Hepatocyte (in vitro differentiated cells): ENCODE measurements around the gene BRD4. TPM values are rescaled to one million over a fixed set of nuclear protein-coding genes. Genes with fewer than 3 reads are reported as not detected.
A peak's percentile ranks its signal among the peaks of the same experiment; 100 is the strongest.

Source experiments
- DNase-seq: peaks from one replicate; pipeline ENCODE4 v3.0.0-alpha.2; 2016; ENCODE audit warnings: low spot score
- H2AFZ ChIP-seq: fragments of 200-600 bp; sonication (generic); 2 replicates; pipeline ENCODE4 v1.6.0; 2016; ENCODE audit warnings: antibody characterized with exemption, mild to moderate bottlenecking
- H3K27ac ChIP-seq: fragments of 200-600 bp; sonication (generic); 2 replicates; pipeline ENCODE4 v1.5.1; 2016; ENCODE audit warnings: mild to moderate bottlenecking
- H3K27me3 ChIP-seq: fragments of 200-600 bp; sonication (generic); 2 replicates; pipeline ENCODE4 v1.6.1; 2016
- H3K36me3 ChIP-seq: fragments of 200-600 bp; sonication (generic); replicated peaks from 2 replicates; pipeline ENCODE4 v1.5.1; 2016; ENCODE audit warnings: low read depth; ENCODE audit not compliant: insufficient read depth
- H3K4me1 ChIP-seq: fragments of 200-600 bp; sonication (generic); 2 replicates; pipeline ENCODE4 v1.5.1; 2016; ENCODE audit warnings: mild to moderate bottlenecking, moderate library complexity; ENCODE audit not compliant: insufficient read depth
- H3K4me2 ChIP-seq: fragments of 200-600 bp; sonication (generic); 2 replicates; pipeline ENCODE4 v1.6.0; 2016
- H3K4me3 ChIP-seq: fragments of 200-600 bp; sonication (generic); 2 replicates; pipeline ENCODE4 v1.5.1; 2016; ENCODE audit warnings: mild to moderate bottlenecking
- H3K79me2 ChIP-seq: fragments of 200-600 bp; sonication (generic); 2 replicates; pipeline ENCODE4 v1.6.0; 2017; ENCODE audit warnings: mild to moderate bottlenecking
- H3K9me2 ChIP-seq: fragments of 200-600 bp; sonication (generic); replicated peaks from 2 replicates; pipeline ENCODE4 v1.6.0; 2017; ENCODE audit warnings: mild to moderate bottlenecking; ENCODE audit not compliant: insufficient read depth
- H3K9me3 ChIP-seq: fragments of 200-600 bp; sonication (generic); 2 replicates; pipeline ENCODE4 v1.5.1; 2016; ENCODE audit warnings: low read depth, mild to moderate bottlenecking
- H4K20me1 ChIP-seq: fragments of 200-600 bp; sonication (generic); 2 replicates; pipeline ENCODE4 v1.6.0; 2016; ENCODE audit warnings: mild to moderate bottlenecking; ENCODE audit not compliant: insufficient read depth, poor library complexity, severe bottlenecking
- EZH2 ChIP-seq: fragments of 200-600 bp; sonication (generic); IDR thresholded peaks from 2 replicates; pipeline ENCODE4 v1.6.1; 2016; ENCODE audit warnings: antibody characterized with exemption, mild to moderate bottlenecking, borderline replicate concordance
- EZH2phosphoT487 ChIP-seq: fragments of 200-600 bp; sonication (generic); IDR thresholded peaks from one replicate; pipeline ENCODE4 v1.6.1; 2018; ENCODE audit warnings: antibody characterized with exemption, mild to moderate bottlenecking, low read depth, moderate library complexity; ENCODE audit not compliant: unreplicated experiment, severe bottlenecking
- WGBS: methylation state at CpG from one replicate; pipeline ENCODE4 v1.1.6; 2016; ENCODE audit warnings: low lambda C conversion rate; ENCODE audit errors: missing lambda C conversion rate; 5-methylcytosine and 5-hydroxymethylcytosine counted together
- polyA plus RNA-seq: library from polyadenylated mRNA; unstranded; fragments of >200 nt; fragmentation: Nextera tagmentation; extraction: Ambion mirVana; gene quantifications from 2 replicates; pipeline ENCODE4 v1.2.1, GENCODE V29; 2016
- total RNA-seq: library from RNA; depleted of rRNA; stranded (reverse); fragments of >200 nt; gene quantifications from 2 replicates; pipeline ENCODE4 v1.2.3, GENCODE V29; 2014
- TF ChIP-seq, protein P1 (sequence below): fragments of 200-600 bp; sonication (generic); IDR thresholded peaks from 2 replicates; pipeline ENCODE4 v1.5.1; 2016; ENCODE audit warnings: antibody characterized with exemption, mild to moderate bottlenecking; ENCODE audit not compliant: poor library complexity

Gene BRD4
- total and polyA plus RNA-seq, 2 experiments from 2014 or later, result 18.0 to 88.4 TPM

DNA sequence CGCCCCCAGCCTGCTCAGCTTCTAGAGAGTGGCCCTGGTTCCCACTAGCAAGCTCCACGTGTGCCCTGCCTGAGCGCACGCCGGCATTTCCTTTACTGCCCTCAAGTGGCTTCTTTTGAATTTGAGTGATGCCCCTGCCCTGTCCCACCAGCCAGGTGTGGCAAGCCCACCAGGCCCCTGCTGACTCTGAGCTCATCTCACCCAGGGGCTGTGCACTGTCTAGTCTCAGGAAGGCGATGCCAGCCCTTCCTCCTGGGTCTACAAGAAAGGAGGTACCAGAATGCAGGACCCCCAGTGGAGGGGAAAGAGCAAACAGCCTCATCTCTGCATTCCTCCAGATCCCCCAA is 82.8 kb downstream of the BRD4 start:
- Histone ChIP-seq H3K4me1 (peaks cover 49% of the 10 kb centered on the region), H3K4me2 (no peak overlapping the region), H4K20me1 (peaks cover 67% of the 10 kb centered on the region), H3K9me3 (no peaks in the 10 kb centered on the region), H3K9me2 (no peaks in the 10 kb centered on the region), H3K36me3 (no peaks in the 10 kb centered on the region), H3K4me3 (no peak overlapping the region), H2AFZ (no peak overlapping the region), H3K79me2 (peaks cover 80% of the 10 kb centered on the region), H3K27ac (peak overlapping the region; percentile 80), H3K27me3 (no peaks in the 10 kb centered on the region)
- DNase-seq, result no peak
- TF ChIP-seq EZH2phosphoT487, result no peak
- TF ChIP-seq EZH2, result no peak
- TF ChIP-seq, protein P1, sequence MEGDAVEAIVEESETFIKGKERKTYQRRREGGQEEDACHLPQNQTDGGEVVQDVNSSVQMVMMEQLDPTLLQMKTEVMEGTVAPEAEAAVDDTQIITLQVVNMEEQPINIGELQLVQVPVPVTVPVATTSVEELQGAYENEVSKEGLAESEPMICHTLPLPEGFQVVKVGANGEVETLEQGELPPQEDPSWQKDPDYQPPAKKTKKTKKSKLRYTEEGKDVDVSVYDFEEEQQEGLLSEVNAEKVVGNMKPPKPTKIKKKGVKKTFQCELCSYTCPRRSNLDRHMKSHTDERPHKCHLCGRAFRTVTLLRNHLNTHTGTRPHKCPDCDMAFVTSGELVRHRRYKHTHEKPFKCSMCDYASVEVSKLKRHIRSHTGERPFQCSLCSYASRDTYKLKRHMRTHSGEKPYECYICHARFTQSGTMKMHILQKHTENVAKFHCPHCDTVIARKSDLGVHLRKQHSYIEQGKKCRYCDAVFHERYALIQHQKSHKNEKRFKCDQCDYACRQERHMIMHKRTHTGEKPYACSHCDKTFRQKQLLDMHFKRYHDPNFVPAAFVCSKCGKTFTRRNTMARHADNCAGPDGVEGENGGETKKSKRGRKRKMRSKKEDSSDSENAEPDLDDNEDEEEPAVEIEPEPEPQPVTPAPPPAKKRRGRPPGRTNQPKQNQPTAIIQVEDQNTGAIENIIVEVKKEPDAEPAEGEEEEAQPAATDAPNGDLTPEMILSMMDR, result no peak
- 87% methylated on average over 6 of the region's 6 CpGs for WGBS

DNA sequence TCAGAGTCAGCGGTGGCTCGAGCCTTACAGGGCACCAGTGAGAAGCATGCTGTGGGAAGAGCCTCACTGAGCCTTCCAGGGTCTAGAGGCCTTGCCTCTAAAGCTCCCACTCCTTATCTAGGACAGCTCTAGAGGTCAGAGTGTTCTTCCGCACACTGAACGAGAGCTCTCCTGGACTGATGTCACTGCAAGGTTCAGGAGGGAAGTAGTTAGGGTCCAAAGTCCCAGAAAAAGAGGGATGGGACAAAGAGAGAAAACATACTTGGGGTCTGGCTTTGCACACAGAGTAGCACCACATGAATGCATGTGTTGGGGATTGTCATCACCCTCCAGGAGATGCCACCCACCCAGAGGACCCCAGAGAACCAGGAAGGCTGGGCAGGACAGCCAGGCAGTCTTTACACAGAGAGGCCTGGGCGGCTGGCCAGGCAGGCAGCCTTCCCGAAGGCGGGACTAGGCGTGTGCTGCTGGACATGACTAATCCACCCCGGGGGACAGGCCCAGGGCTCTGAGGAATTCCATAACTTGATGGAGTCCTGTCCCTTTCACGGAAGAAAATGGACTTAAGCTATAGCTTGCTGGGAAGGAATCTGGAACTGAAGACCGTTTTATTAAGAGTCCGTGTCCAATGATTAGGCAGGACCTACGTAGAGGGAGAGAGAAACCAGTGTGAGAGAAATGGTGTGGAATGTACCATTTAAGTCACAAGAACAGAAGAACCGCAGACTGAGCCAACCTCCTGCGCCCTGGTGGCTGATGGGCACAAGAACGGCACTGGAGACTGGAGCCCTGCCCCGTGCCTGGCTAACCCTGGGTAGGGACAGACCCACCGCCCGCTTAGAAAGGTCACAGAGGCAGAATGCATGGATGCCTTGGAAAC is 83.5 kb downstream of the BRD4 start:
- Histone ChIP-seq H3K4me3 (no peak overlapping the region), H3K4me1 (peaks cover 49% of the 10 kb centered on the region), H3K36me3 (no peaks in the 10 kb centered on the region), H3K79me2 (peaks cover 77% of the 10 kb centered on the region), H3K4me2 (no peak overlapping the region), H4K20me1 (peaks cover 65% of the 10 kb centered on the region), H3K9me2 (no peaks in the 10 kb centered on the region), H3K9me3 (no peaks in the 10 kb centered on the region), H2AFZ (no peak overlapping the region), H3K27me3 (no peaks in the 10 kb centered on the region), H3K27ac (peak overlapping the region; percentile 80)
- WGBS, result 74% methylated on average over 19 of the region's 19 CpGs
- peak; percentile 69 for DNase-seq
- TF ChIP-seq EZH2phosphoT487, result no peak
- TF ChIP-seq EZH2, result no peak
- TF ChIP-seq, protein P1, result no peak

DNA sequence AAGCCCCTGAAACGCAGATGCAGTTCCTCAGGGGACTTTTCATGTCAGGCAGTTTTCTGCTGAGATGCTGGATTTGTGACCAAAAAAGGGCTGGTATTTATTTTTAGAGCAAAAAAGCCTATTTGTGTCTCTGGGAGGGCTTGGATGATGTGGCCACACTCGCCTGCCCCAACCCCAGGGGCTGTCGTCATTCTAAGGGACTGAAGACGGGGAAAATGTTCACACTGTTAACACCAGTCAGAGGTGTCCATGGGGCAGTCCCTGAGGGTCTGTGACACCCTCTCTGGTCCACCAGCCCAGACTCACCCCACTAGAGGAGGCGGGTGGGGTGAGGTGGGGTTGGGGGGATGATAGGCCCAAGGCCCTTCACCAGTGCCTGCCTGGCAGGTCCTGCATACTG is 84.2 kb downstream of the BRD4 start:
- peaks cover 49% of the 10 kb centered on the region for H3K4me1 ChIP-seq
- H3K36me3 ChIP-seq, result no peaks in the 10 kb centered on the region
- peak overlapping the region; percentile 80 for H3K27ac ChIP-seq
- H3K4me3 ChIP-seq, result no peak overlapping the region
- TF ChIP-seq, protein P1, result no peak
- no peak for TF ChIP-seq EZH2phosphoT487
- no peak for TF ChIP-seq EZH2
- no peak for DNase-seq
- H3K27me3 ChIP-seq, result no peaks in the 10 kb centered on the region
- 93% methylated on average over 5 of the region's 5 CpGs for WGBS
- no peaks in the 10 kb centered on the region for H3K9me2 ChIP-seq
- peaks cover 61% of the 10 kb centered on the region for H4K20me1 ChIP-seq
- peak overlapping the region; percentile 51 for H3K4me2 ChIP-seq
- peaks cover 74% of the 10 kb centered on the region for H3K79me2 ChIP-seq
- H2AFZ ChIP-seq, result no peak overlapping the region
- no peaks in the 10 kb centered on the region for H3K9me3 ChIP-seq
